Peyer's patch (tissue), 4 donors: ENCODE data around the gene CAV1.

Source experiments
- CTCF ChIP-seq, 6 experiments: fragments of 450-650 bp in 4 of 6; fragments of 200-600 bp in 2 of 6; sonication (generic) in 1 of 6; IDR thresholded peaks; one replicate each; pipeline ENCODE4 v1.5.1; 2017 to 2019; ENCODE audit warnings: antibody characterized with exemption in 6 of 6, mild to moderate bottlenecking in 3 of 6, moderate library complexity in 1 of 6
- POLR2A ChIP-seq, 2 donors: fragments of 450-650 bp; IDR thresholded peaks; one replicate each; pipeline ENCODE4 v1.5.1; 2017; ENCODE audit warnings: antibody characterized with exemption in 2 of 2, mild to moderate bottlenecking in 2 of 2, moderate library complexity in 2 of 2

- TF ChIP-seq CTCF (IDR thresholded peaks at IDR 0.05) (no peak), POLR2A (IDR thresholded peaks at IDR 0.05) (no peak)
Observed at GRCh38 chr7:116478834-116479233, 46.0 kb upstream of the CAV1 start.
